Neuron (in vitro differentiated cells): ENCODE measurements around the gene SYT9.

Experiments
- H2AFZ ChIP-seq: one replicate; pipeline ENCODE4 v1.6.1; 2013; ENCODE audit warnings: low read depth, mild to moderate bottlenecking, inconsistent platforms, low read length, moderate library complexity
- H3K27me3 ChIP-seq: one replicate; pipeline ENCODE4 v1.6.1; 2013; ENCODE audit warnings: low read length; ENCODE audit not compliant: insufficient read depth
- H3K36me3 ChIP-seq: one replicate; pipeline ENCODE4 v1.6.1; 2013; ENCODE audit warnings: low read length; ENCODE audit not compliant: insufficient read depth
- H3K4me1 ChIP-seq: one replicate; pipeline ENCODE4 v1.6.1; 2013; ENCODE audit warnings: low read length; ENCODE audit not compliant: insufficient read depth
- H3K4me3 ChIP-seq: 2 replicates; pipeline ENCODE4 v1.5.1; 2013; ENCODE audit warnings: mild to moderate bottlenecking, low read length, moderate library complexity
- H3K9me3 ChIP-seq: one replicate; pipeline ENCODE4 v1.6.1; 2013; ENCODE audit warnings: low read length

Gene SYT9

DNA sequence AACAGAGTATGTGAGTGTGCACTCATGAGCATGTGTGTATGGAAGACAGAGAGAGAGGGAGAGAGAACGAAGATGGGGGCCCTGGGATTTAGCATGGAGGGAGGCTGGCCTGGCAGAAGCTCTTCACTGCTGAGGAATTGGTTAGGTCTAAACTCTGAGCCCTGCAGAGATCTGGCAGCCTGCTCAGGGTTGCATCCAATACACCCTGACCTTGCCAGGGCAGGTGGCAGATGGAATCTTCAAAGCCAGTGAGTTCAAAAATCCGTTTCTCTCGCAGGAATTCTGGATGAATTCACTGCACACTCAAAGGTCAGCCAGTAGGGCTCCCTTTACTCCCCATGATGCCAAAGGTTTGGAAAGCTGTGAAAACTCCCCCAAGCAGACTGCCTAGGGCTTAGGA, 172.2 kb downstream of the SYT9 start:
- Histone ChIP-seq H3K27me3 (no peaks in the 10 kb centered on the region), H3K36me3 (no peaks in the 10 kb centered on the region)

DNA sequence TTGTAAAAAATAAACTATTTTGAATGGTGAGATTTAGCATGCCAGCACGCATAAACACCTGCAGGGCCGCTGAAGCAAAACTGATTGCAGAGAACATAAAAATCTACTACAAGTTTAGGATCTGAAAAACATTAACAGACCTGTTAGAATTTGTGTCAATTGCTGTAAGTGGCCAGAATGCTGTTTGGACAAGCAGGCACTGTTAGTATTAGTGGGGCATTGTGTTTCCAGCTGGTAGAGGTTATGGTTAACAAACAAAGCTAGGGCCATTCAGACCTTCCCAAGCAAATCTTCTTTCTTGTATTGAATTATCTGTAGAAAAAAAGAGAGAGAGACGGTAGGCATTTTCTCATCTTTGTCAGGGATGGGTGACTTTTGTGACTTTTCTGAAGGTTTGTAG, 176.0 kb downstream of the SYT9 start:
- H3K27me3 ChIP-seq: no peaks in the 10 kb centered on the region
- no peak overlapping the region for H3K4me3 ChIP-seq
- H3K9me3 ChIP-seq: no peaks in the 10 kb centered on the region
- no peak overlapping the region for H2AFZ ChIP-seq
- no peaks in the 10 kb centered on the region for H3K36me3 ChIP-seq
- H3K4me1 ChIP-seq: no peaks in the 10 kb centered on the region

More for the DNA sequence above, 172.2 kb downstream of the SYT9 start:
- H3K4me1 ChIP-seq: no peaks in the 10 kb centered on the region
- H3K4me3 ChIP-seq: no peak overlapping the region
- no peaks in the 10 kb centered on the region for H3K9me3 ChIP-seq
- H2AFZ ChIP-seq: no peak overlapping the region

DNA sequence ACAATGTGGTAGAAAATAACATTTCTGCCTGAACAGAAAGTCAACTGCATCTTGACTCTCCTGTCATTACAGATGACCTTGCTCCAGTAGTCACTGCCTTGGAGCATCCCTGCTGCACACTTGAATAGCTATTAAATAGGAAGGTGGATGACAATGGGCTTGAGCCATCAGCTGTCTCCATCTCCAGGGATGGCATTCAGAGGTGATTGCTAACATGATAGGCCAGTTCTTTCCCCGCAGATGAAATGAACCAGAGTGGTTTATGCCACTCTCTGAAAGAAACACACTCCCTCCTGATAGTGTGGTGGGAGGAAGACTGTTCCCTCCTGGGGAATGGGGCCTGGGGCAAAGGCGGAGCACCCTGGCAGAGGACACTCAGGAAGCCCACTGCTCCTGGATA, 176.5 kb downstream of the SYT9 start:
- Histone ChIP-seq H3K9me3 (no peaks in the 10 kb centered on the region), H3K27me3 (no peaks in the 10 kb centered on the region), H3K4me3 (no peak overlapping the region), H3K4me1 (no peaks in the 10 kb centered on the region), H3K36me3 (no peaks in the 10 kb centered on the region), H2AFZ (no peak overlapping the region)

DNA sequence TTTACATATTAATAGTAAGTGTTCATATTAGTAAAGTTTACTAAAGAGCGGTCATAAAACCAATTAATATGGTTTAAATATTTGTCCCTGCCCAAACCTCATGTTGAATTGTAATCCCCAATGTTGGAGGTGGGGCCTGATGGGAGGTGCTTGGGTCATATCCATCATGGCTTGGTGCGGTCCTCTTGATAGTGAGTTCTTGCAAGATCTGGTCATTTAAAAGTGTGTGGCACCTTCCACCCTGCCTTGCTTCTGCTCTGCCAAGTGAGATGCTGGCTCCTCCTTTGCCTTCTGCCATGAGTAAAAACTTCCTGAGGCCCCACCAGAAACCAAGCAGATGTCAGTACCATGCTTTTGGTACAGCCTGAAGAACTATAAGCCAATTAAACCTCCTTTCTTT, 178.8 kb downstream of the SYT9 start:
- no peak overlapping the region for H2AFZ ChIP-seq
- H3K36me3 ChIP-seq: no peaks in the 10 kb centered on the region
- H3K27me3 ChIP-seq: no peaks in the 10 kb centered on the region
- no peaks in the 10 kb centered on the region for H3K9me3 ChIP-seq
- no peaks in the 10 kb centered on the region for H3K4me1 ChIP-seq
- H3K4me3 ChIP-seq: no peak overlapping the region

DNA sequence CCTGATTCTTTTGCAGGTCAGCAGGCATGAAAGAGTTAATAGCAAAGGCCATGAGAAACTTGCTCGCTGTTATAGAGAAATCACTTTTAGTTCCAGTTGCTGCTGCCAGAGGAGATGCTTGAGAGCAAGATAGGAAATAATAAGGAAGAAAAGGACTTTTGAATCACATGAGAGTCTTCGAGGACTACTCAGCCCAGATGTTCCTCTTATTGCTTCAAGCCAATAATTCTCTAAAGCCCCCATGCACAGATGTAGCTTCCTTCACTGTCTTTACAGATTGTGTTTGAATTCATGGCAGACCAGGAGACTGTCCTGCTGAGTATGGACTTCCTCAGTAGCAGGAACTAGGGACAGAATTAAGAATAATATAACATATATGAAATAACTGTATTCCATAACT, 183.5 kb downstream of the SYT9 start:
- H3K9me3 ChIP-seq: no peaks in the 10 kb centered on the region
- no peaks in the 10 kb centered on the region for H3K36me3 ChIP-seq
- no peak overlapping the region for H3K4me3 ChIP-seq
- no peaks in the 10 kb centered on the region for H3K4me1 ChIP-seq
- H3K27me3 ChIP-seq: no peaks in the 10 kb centered on the region
- no peak overlapping the region for H2AFZ ChIP-seq

DNA sequence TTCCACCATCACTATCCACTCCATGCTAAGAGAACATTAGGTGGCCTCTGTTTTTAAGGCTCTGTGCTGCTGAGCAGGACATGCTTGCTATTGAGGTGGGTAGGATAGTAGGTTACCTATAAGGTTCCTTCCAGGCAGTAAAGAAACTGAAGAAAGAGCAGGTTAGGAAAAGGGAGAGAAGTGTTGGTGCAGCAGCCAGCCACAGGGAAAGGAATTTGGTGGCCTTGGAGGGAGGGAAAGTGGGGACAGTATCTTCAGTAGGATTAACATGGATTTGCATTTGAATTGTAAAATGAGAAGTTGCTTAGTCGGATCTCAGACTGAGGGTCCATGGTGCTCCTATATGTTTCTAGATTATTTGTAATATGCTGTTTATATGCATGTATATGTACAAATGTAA, 184.4 kb downstream of the SYT9 start:
- H3K4me3 ChIP-seq: no peak overlapping the region
- H3K9me3 ChIP-seq: no peaks in the 10 kb centered on the region
- H3K4me1 ChIP-seq: no peaks in the 10 kb centered on the region
- no peaks in the 10 kb centered on the region for H3K36me3 ChIP-seq
- no peaks in the 10 kb centered on the region for H3K27me3 ChIP-seq
- H2AFZ ChIP-seq: no peak overlapping the region

DNA sequence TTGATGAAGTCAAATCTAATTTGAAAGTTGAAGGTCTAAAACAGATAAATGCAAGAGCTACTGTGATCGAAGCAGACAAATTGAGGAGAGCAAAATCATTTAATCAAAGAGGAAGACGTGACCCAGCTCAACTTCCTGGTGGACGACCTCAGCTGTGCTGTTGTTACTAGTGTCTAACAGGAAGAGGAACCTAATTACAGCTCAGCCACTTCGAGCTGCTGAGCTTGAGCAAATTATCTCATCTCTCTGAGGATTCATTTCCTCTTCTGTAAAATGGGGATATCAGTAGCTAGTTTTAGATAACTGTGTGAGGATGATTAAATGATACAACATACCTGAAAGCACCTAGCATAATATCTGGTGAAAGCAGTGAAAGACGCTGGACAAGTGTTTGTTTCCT, 185.0 kb downstream of the SYT9 start:
- Histone ChIP-seq H3K27me3 (no peaks in the 10 kb centered on the region), H3K9me3 (no peaks in the 10 kb centered on the region), H2AFZ (no peak overlapping the region), H3K4me1 (no peaks in the 10 kb centered on the region), H3K36me3 (no peaks in the 10 kb centered on the region), H3K4me3 (no peak overlapping the region)

DNA sequence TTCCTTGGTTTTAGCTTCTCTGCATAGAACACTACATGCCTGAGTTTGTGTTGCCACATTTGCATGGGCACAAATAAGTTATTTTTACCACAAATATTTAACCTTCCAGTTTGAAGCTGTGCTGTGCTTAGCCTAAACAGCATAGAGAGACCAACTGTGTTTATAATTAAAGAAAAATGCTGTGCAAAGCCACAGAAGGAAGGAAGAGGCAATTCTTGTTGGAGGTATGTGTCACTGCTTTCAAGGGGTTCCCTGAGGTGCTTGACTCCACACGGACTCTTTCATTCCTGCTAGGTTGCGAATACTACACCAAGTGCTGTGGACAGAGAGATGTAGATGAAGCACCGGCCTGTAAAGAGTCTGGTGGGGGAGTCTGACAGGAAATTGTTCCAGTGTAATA, 186.0 kb downstream of the SYT9 start:
- H2AFZ ChIP-seq: no peak overlapping the region
- no peak overlapping the region for H3K4me3 ChIP-seq
- H3K4me1 ChIP-seq: no peaks in the 10 kb centered on the region
- H3K9me3 ChIP-seq: no peaks in the 10 kb centered on the region
- no peaks in the 10 kb centered on the region for H3K36me3 ChIP-seq
- H3K27me3 ChIP-seq: no peaks in the 10 kb centered on the region

DNA sequence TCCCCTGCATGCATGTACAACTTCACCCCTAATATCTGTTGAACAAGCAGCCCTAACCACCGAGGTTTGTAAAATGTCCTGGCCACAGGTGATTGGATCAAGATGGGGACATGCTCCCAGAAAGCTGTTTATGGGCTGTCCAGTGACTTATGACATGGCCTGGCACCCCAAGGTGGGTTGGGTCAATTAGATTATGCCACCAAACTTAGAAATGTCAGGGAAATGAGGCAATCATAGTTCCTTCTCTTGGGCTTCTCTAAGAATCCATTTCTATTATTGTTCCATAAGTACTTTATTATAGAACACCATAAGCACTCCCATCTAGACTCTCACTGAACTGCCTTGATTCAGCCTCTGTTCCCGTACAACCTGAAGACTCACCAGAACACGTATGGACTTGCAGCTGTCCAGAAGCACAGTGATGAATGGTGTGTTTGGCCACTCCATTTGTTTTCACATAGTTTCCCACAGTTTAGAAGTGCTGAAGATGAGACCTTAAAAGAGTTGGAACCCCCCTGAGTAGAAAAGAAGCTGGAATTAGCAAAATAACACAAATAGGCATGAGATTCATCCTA, 188.1 kb downstream of the SYT9 start:
- no peaks in the 10 kb centered on the region for H3K4me1 ChIP-seq
- H3K9me3 ChIP-seq: no peaks in the 10 kb centered on the region
- H2AFZ ChIP-seq: no peak overlapping the region
- H3K4me3 ChIP-seq: no peak overlapping the region
- no peaks in the 10 kb centered on the region for H3K27me3 ChIP-seq
- no peaks in the 10 kb centered on the region for H3K36me3 ChIP-seq

DNA sequence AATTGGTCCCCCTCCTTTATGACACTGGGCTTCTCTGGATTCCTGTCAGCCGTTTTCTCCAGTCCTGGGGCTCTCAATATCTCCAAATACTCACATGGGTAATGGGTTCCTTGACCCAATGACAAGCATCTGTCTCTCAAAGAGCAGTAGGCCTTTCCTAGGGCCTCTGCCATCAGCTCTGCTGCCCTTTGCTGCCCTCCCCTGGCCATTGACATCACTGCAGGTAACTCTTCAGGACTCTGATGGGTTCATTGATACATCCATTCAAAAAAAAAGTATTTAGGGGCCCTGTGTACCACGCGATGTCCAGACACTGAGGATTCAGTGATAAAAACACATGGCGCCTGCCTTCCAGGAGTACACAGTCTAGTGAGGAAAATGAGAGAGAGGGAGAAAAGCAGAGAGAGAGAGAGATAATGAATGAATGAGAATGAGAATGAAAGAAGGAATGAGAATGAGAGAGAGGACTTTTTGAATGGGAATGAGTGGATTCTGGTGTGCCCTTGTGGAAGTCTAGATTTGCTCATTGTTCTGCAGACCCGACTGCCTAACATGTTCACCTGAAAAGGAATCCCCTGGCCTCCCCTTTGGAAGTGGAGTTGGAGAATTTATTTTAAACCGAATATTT, 191.0 kb downstream of the SYT9 start:
- Histone ChIP-seq H3K9me3 (no peaks in the 10 kb centered on the region), H3K4me1 (no peaks in the 10 kb centered on the region), H2AFZ (no peak overlapping the region), H3K36me3 (no peaks in the 10 kb centered on the region), H3K4me3 (no peak overlapping the region), H3K27me3 (no peaks in the 10 kb centered on the region)

DNA sequence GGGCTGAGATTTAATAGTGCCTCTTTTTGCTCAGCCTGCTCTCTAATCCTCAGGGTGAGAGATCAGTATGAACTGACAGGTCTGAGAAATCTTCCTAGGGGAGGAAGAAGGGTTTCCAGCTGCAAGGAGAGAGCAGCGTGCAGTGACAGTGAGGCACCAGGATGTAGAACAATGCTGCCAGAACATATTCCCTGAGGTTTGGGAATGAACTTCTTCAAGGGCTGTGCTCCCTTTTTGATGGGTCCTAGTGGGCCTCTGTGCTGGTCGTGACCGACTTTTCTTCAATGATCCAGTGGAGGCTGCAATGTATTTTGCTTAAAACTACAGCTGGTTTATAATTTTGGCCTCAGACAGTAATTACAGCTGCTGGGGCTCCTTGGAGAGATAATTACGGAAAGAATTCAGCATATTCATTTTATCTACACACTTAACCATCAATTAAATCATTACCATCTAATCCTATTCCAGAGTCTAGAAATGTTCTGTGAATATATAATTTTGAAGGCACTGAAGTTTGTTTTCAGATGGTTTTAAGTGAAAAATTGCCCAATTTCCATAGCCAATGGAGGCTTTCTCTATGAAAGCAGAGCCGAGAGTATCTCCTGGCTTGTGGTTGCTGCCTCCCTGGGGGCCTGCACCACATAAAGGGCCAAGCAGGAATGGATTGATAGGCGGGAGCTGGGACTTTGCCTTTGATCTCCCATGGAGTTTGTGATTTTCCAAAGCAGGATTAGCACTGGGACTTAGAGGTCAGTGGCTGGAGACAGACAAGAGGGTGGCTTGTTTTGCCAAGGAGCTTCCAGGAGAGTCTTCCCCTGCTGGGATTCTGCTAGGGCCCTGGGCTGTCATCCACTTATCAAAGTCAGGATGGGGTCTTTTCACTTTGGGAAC, 192.6 kb downstream of the SYT9 start:
- Histone ChIP-seq H3K27me3 (no peaks in the 10 kb centered on the region), H3K4me1 (no peaks in the 10 kb centered on the region), H3K36me3 (no peaks in the 10 kb centered on the region), H3K9me3 (no peaks in the 10 kb centered on the region), H2AFZ (no peak overlapping the region), H3K4me3 (no peak overlapping the region)

DNA sequence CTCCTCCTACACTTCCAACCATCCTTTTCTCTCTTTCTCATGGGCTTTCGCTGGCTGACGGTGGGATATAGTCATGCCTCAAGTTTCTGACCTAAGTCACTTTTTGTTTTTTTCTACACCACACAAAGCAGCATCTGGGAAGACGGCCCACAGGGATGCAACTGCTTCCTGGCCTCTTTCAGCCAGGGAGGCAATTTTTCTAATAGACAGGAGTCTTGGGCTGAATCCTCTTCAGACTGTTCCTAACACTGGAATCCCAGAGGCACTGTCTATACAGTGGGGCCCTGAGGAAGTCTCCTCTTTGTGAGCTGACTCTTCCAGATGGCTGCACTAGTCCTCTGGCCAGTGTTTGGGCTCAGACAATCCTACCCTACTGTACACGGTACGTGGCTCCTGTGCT, 193.9 kb downstream of the SYT9 start:
- Histone ChIP-seq H3K36me3 (no peaks in the 10 kb centered on the region), H3K9me3 (no peaks in the 10 kb centered on the region), H3K4me3 (no peak overlapping the region), H3K27me3 (no peaks in the 10 kb centered on the region), H2AFZ (no peak overlapping the region), H3K4me1 (no peaks in the 10 kb centered on the region)

DNA sequence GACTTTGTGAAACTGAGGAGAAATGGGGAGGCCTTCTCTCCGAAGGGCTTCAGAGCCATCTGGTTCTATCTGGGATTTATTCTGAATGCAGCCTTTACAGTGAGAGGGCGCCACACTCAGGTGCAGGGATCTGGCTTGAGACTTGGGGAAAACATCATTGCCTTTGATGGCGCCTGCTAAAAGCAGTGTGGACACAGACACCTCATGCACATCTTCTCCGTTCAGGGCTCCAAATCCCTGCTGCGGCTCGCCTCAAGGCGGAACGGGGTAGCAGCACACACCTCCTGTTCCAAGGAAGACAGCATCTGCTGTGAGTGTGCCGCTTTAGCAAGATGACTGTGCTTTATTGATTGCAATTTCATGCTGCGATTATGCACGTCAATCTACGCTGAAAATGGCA, 196.5 kb downstream of the SYT9 start:
- Histone ChIP-seq H3K36me3 (no peaks in the 10 kb centered on the region), H3K4me3 (no peak overlapping the region), H3K4me1 (no peaks in the 10 kb centered on the region), H2AFZ (no peak overlapping the region), H3K27me3 (no peaks in the 10 kb centered on the region), H3K9me3 (no peaks in the 10 kb centered on the region)
